HepG2 (cell line): Measurements from ENCODE around the gene FAM234A. TPM values are rescaled to one million over a fixed set of nuclear protein-coding genes. Genes with fewer than 3 reads are reported as not detected.

Experiments used
- AGO1 ChIP-seq: fragments of 200-400 bp; formaldehyde crosslinking; IDR thresholded peaks from 2 replicates; pipeline ENCODE4 v1.6.1; 2017; ENCODE audit warnings: mild to moderate bottlenecking, low read depth, low read length, moderate library complexity; ENCODE audit not compliant: poor library complexity, severe bottlenecking
- ATF7 ChIP-seq, 2 experiments: fragments of 450-650 bp in 1 of 2; sonication (generic) in 1 of 2; formaldehyde crosslinking in 1 of 2; IDR thresholded peaks; 2 replicates each; pipeline versions ENCODE4 v1.4.0 to v1.6.1; 2016 to 2020; ENCODE audit warnings: antibody characterized with exemption in 1 of 2, mild to moderate bottlenecking in 1 of 2, missing genetic modification reagents in 1 of 2
- BHLHE40 ChIP-seq: IDR thresholded peaks from 2 replicates; pipeline ENCODE4 v1.6.1; 2011; ENCODE audit warnings: low read length, improper control_type of control experiment
- E2F2 ChIP-seq: sonication (generic); formaldehyde crosslinking; IDR thresholded peaks from 2 replicates; pipeline ENCODE4 v1.4.0; 2020; ENCODE audit warnings: missing genetic modification reagents, borderline replicate concordance
- FOXJ3 ChIP-seq: sonication (generic); formaldehyde crosslinking; IDR thresholded peaks from 2 replicates; pipeline ENCODE4 v1.4.0; 2020; ENCODE audit warnings: missing genetic modification reagents, mild to moderate bottlenecking, borderline replicate concordance
- GPN1 ChIP-seq: sonication (generic); formaldehyde crosslinking; IDR thresholded peaks from 2 replicates; pipeline ENCODE4 v1.5.1; 2020; ENCODE audit warnings: missing genetic modification reagents, borderline replicate concordance
- HDAC1 ChIP-seq: sonication (generic); formaldehyde crosslinking; IDR thresholded peaks from 2 replicates; pipeline ENCODE4 v1.5.1; 2020; ENCODE audit warnings: mild to moderate bottlenecking, missing genetic modification reagents
- HNF4A ChIP-seq: sonication (generic); formaldehyde crosslinking; IDR thresholded peaks from 2 replicates; pipeline ENCODE4 v1.4.0; 2020; ENCODE audit warnings: missing genetic modification reagents
- HNRNPH1 ChIP-seq: fragments of 200-400 bp; formaldehyde crosslinking; optimal IDR thresholded peaks from 2 replicates; pipeline ENCODE3; 2017; ENCODE audit warnings: mild to moderate bottlenecking, low read depth, low read length
- KLF15 ChIP-seq: sonication (generic); formaldehyde crosslinking; IDR thresholded peaks from 2 replicates; pipeline ENCODE4 v1.8.1; 2023; ENCODE audit warnings: borderline replicate concordance, mild to moderate bottlenecking, inconsistent platforms, missing genetic modification reagents, mixed read lengths
- LRRFIP1 ChIP-seq: sonication (generic); formaldehyde crosslinking; conservative IDR thresholded peaks from 2 replicates; pipeline ENCODE4 v1.4.0; 2020; ENCODE audit warnings: missing genetic modification reagents
- NFRKB ChIP-seq: fragments of 450-650 bp; IDR thresholded peaks from 2 replicates; pipeline ENCODE4 v1.6.1; 2017
- ONECUT2 ChIP-seq: sonication (generic); formaldehyde crosslinking; IDR thresholded peaks from 2 replicates; pipeline ENCODE4 v1.4.0; 2020; ENCODE audit warnings: missing genetic modification reagents
- PPARG ChIP-seq: conservative IDR thresholded peaks from 2 replicates; pipeline ENCODE4 v1.6.1; 2016; ENCODE audit warnings: missing biosample characterization, missing genetic modification reagents
- U2AF2 ChIP-seq: fragments of 200-400 bp; formaldehyde crosslinking; IDR thresholded peaks from 2 replicates; pipeline ENCODE4 v1.6.1; 2017; ENCODE audit warnings: low read depth, mild to moderate bottlenecking, low read length
- ZBTB33 ChIP-seq: sonication (generic); formaldehyde crosslinking; IDR thresholded peaks from 2 replicates; pipeline ENCODE4 v1.4.0; 2020; ENCODE audit warnings: missing genetic modification reagents
- ZFX ChIP-seq: sonication (generic); formaldehyde crosslinking; IDR thresholded peaks from 2 replicates; pipeline ENCODE4 v1.4.0; 2020; ENCODE audit warnings: mild to moderate bottlenecking, low read depth, missing genetic modification reagents, moderate library complexity
- ZFY ChIP-seq: sonication (generic); formaldehyde crosslinking; IDR thresholded peaks from 2 replicates; pipeline ENCODE4 v1.4.0; 2020; ENCODE audit warnings: missing genetic modification reagents
- ZGPAT ChIP-seq: IDR thresholded peaks from 2 replicates; pipeline ENCODE4 v1.6.1; 2016; ENCODE audit warnings: mild to moderate bottlenecking
- ZNF30 ChIP-seq: sonication (generic); formaldehyde crosslinking; IDR thresholded peaks from 2 replicates; pipeline ENCODE4 v1.5.0; 2020; ENCODE audit warnings: mild to moderate bottlenecking, missing genetic modification reagents
- ZNF639 ChIP-seq: conservative IDR thresholded peaks from 2 replicates; pipeline ENCODE4 v1.6.1; 2018; ENCODE audit warnings: missing genetic modification reagents
- polyA plus RNA-seq, 8 experiments: library from polyadenylated mRNA; depleted of rRNA in 3 of 8; stranded (reverse) in 7 of 8; unstranded in 1 of 8; fragments of >200 nt; fragmentation: Illumina TruSeq in 4 of 8; extraction: Trizol in 4 of 8; gene quantifications; 2 replicates each; pipeline versions ENCODE4 v1.2.1 to v1.2.3, GENCODE V29; 2011 to 2016; ENCODE audit warnings: low read depth in 4 of 8, missing spikeins in 1 of 8, mixed read lengths in 1 of 8; ENCODE audit not compliant: insufficient read depth in 1 of 8
- total RNA-seq, 5 experiments: library from RNA; depleted of rRNA; stranded (reverse); fragments of >200 nt; fragmentation: Illumina TruSeq; extraction: Trizol; gene quantifications; 2 replicates each; pipeline ENCODE4 v1.2.3, GENCODE V29; 2016; ENCODE audit warnings: low read depth in 1 of 5

The FAM234A gene
- total and polyA plus RNA-seq, 2 of the 13 experiments (the other 11 are each of a cell fraction or from before 2014, with no cell fraction given), result 29.2 to 34.4 TPM

- TF ChIP-seq ZBTB33 (CRISPR knock-in tag) (0 out of 2 replicates have a peak, but pooled peaks have one; percentile 10), KLF15 (0 out of 2 replicates have a peak, but pooled peaks have one; percentile 12), FOXJ3 (CRISPR knock-in tag) (no peak), ONECUT2 (CRISPR knock-in tag) (no peak), NFRKB (no peak), ZNF30 (CRISPR knock-in tag) (no peak), AGO1 (peak; percentile 59), ZFX (peak; percentile 89), PPARG (peak; percentile 26; the same call in 1 of the 2 replicates), ZFY (CRISPR knock-in tag) (peak; percentile 95), HDAC1 (CRISPR knock-in tag) (peak; percentile 82), LRRFIP1 (CRISPR knock-in tag) (no peak), ATF7 (IDR thresholded peaks at IDR 0.05) (no peak), ATF7 (CRISPR knock-in tag; IDR thresholded peaks at IDR 0.05) (no peak), BHLHE40 (no peak), U2AF2 (0 out of 2 replicates have a peak, but pooled peaks have one; percentile 22), ZNF639 (CRISPR knock-in tag) (peak; percentile 54; the same call in 1 of the 2 replicates), HNF4A (no peak), E2F2 (CRISPR knock-in tag) (no peak), HNRNPH1 (no peak), ZGPAT (CRISPR knock-in tag) (peak; percentile 29; the same call in 1 of the 2 replicates), GPN1 (CRISPR knock-in tag) (no peak)
Observed at GRCh38 chr16:234468-235305, at the start of gene FAM234A (continued).
